IMR-90 (cell line): ENCODE data around the gene ATP6V0A4. TPM values are rescaled to one million over a fixed set of nuclear protein-coding genes. Genes with fewer than 3 reads are reported as not detected.

Source experiments
- ATAC-seq: fragments of 200-7000 bp; cut with Tn5 transposase; 2 replicates; pipeline ENCODE4 v1.9.1; 2020; ENCODE audit warnings: low read depth, mild to moderate bottlenecking, moderate library complexity
- BruUV-seq: library from RNA; stranded (reverse); fragments of 400-500 nt; replicated peaks from 2 replicates; lab custom pipeline; 2021; lab: Mats Ljungman, UMichigan
- CTCF ChIA-PET: fragments of 300-600 bp; formaldehyde crosslinking; extraction: SDS; loops from one replicate; lab custom pipeline; 2021; ENCODE audit warnings: antibody characterized with exemption; lab: Yijun Ruan, JAX
- POLR2A ChIA-PET: fragments of 300-600 bp; sonication (Branson Sonifier 250); formaldehyde crosslinking; loops from one replicate; lab custom pipeline; 2022; ENCODE audit warnings: antibody characterized with exemption; ENCODE audit not compliant: unreplicated experiment; lab: Charles Lee
- DNase-seq: peaks from one replicate; pipeline ENCODE4 v3.0.0; 2013
- H2AFZ ChIP-seq: replicated peaks from 2 replicates; pipeline ENCODE3; 2013; ENCODE audit warnings: low read length, mild to moderate bottlenecking; ENCODE audit not compliant: poor library complexity
- H2AK5ac ChIP-seq: 2 replicates; pipeline ENCODE4 v1.6.1; 2013; ENCODE audit warnings: low read depth, low read length, inconsistent platforms
- H2AK9ac ChIP-seq: replicated peaks from 2 replicates; pipeline ENCODE3; 2013; ENCODE audit warnings: mild to moderate bottlenecking, low read depth, low read length, moderate library complexity; ENCODE audit not compliant: poor library complexity
- H2BK120ac ChIP-seq: 2 replicates; pipeline ENCODE4 v1.6.1; 2013; ENCODE audit warnings: low read depth, low read length, inconsistent platforms
- H2BK15ac ChIP-seq: 3 replicates; pipeline ENCODE4 v1.6.1; 2013; ENCODE audit warnings: low read depth, low read length, inconsistent platforms
- H2BK20ac ChIP-seq: 2 replicates; pipeline ENCODE4 v1.6.1; 2013; ENCODE audit warnings: low read depth, mild to moderate bottlenecking, inconsistent platforms, low read length, moderate library complexity
- H2BK5ac ChIP-seq: 2 replicates; pipeline ENCODE4 v1.6.1; 2013; ENCODE audit warnings: mild to moderate bottlenecking, low read depth, low read length, inconsistent platforms; ENCODE audit not compliant: poor library complexity, severe bottlenecking
- H3K14ac ChIP-seq: replicated peaks from 2 replicates; pipeline ENCODE4 v1.6.1; 2013; ENCODE audit warnings: low read depth, low read length, inconsistent platforms
- H3K18ac ChIP-seq: 2 replicates; pipeline ENCODE4 v1.6.1; 2013; ENCODE audit warnings: low read depth, low read length, control low read depth
- H3K23ac ChIP-seq: 2 replicates; pipeline ENCODE4 v1.6.1; 2013; ENCODE audit warnings: low read depth, low read length, inconsistent platforms
- H3K27ac ChIP-seq: 2 replicates; pipeline ENCODE4 v1.5.1; 2013; ENCODE audit warnings: mild to moderate bottlenecking, control low read depth, low read length; ENCODE audit not compliant: insufficient read depth
- H3K27me3 ChIP-seq: 2 replicates; pipeline ENCODE4 v1.6.1; 2013; ENCODE audit warnings: low read length; ENCODE audit not compliant: control insufficient read depth, insufficient read depth
- H3K36me3 ChIP-seq: 2 replicates; pipeline ENCODE4 v1.6.1; 2013; ENCODE audit warnings: low read length, mixed read lengths; ENCODE audit not compliant: control insufficient read depth, insufficient read depth
- H3K4ac ChIP-seq: 2 replicates; pipeline ENCODE4 v1.6.1; 2013; ENCODE audit warnings: low read depth, low read length, inconsistent platforms
- H3K4me1 ChIP-seq: 2 replicates; pipeline ENCODE4 v1.6.1; 2013; ENCODE audit warnings: low read length, mixed read lengths; ENCODE audit not compliant: control insufficient read depth, insufficient read depth
- H3K4me2 ChIP-seq: 2 replicates; pipeline ENCODE4 v1.6.1; 2013; ENCODE audit warnings: low read depth, mild to moderate bottlenecking, control low read depth, low read length, moderate library complexity
- H3K4me3 ChIP-seq: 2 replicates; pipeline ENCODE4 v1.5.1; 2013; ENCODE audit warnings: low read depth, mild to moderate bottlenecking, control low read depth, low read length, moderate library complexity; ENCODE audit not compliant: insufficient read depth
- H3K56ac ChIP-seq: 2 replicates; pipeline ENCODE4 v1.6.1; 2013; ENCODE audit warnings: low read length, inconsistent platforms; ENCODE audit not compliant: insufficient read depth; ENCODE audit errors: extremely low read depth
- H3K79me1 ChIP-seq, 2 experiments: 2 replicates each; pipeline ENCODE4 v1.6.1; 2013; ENCODE audit warnings: low read length in 2 of 2, inconsistent platforms in 1 of 2, low read depth in 1 of 2
- H3K9ac ChIP-seq: 2 replicates; pipeline ENCODE4 v1.6.1; 2013; ENCODE audit warnings: low read depth, low read length, control low read depth
- H3K9me1 ChIP-seq: 2 replicates; pipeline ENCODE4 v1.6.1; 2013; ENCODE audit warnings: low read length, inconsistent platforms; ENCODE audit not compliant: insufficient read depth
- H3K9me3 ChIP-seq: 2 replicates; pipeline ENCODE4 v1.6.1; 2013; ENCODE audit warnings: low read length; ENCODE audit not compliant: control insufficient read depth, insufficient read depth
- H4K20me1 ChIP-seq: 2 replicates; pipeline ENCODE4 v1.6.1; 2013; ENCODE audit warnings: low read length, inconsistent platforms; ENCODE audit not compliant: insufficient read depth
- H4K5ac ChIP-seq: 2 replicates; pipeline ENCODE4 v1.6.1; 2013; ENCODE audit warnings: mild to moderate bottlenecking, low read depth, low read length, control low read depth
- H4K8ac ChIP-seq, 2 experiments: 2 replicates each; pipeline ENCODE4 v1.6.1; 2013; ENCODE audit warnings: low read depth in 2 of 2, low read length in 2 of 2, control low read depth in 1 of 2, inconsistent platforms in 1 of 2
- H4K91ac ChIP-seq: 2 replicates; pipeline ENCODE4 v1.6.1; 2013; ENCODE audit warnings: low read depth, low read length, inconsistent platforms; ENCODE audit not compliant: insufficient read depth
- CEBPB ChIP-seq: IDR thresholded peaks from 2 replicates; pipeline ENCODE4 v1.6.1; 2012; ENCODE audit warnings: low read depth, low read length, improper control_type of control experiment
- CHD1 ChIP-seq: IDR thresholded peaks from 2 replicates; pipeline ENCODE4 v1.6.1; 2012; ENCODE audit warnings: low read depth, low read length, improper control_type of control experiment
- ELK1 ChIP-seq: fragments of 150-350 bp; IDR thresholded peaks from 2 replicates; pipeline ENCODE4 v1.6.1; 2016; ENCODE audit warnings: low read depth, mild to moderate bottlenecking, low read length, moderate library complexity, borderline replicate concordance
- MAZ ChIP-seq: IDR thresholded peaks from 2 replicates; pipeline ENCODE4 v1.6.1; 2012; ENCODE audit warnings: low read depth, mild to moderate bottlenecking, low read length, improper control_type of control experiment, moderate library complexity, borderline replicate concordance
- NFE2L2 ChIP-seq: fragments of 150-350 bp; IDR thresholded peaks from 2 replicates; pipeline ENCODE4 v1.6.1; 2016; ENCODE audit warnings: low read depth, mild to moderate bottlenecking, low read length
- POLR2A ChIP-seq: IDR thresholded peaks from 2 replicates; pipeline ENCODE4 v1.6.1; 2012; ENCODE audit warnings: mild to moderate bottlenecking, low read depth, low read length
- RCOR1 ChIP-seq: IDR thresholded peaks from 2 replicates; pipeline ENCODE4 v1.6.1; 2012; ENCODE audit warnings: mild to moderate bottlenecking, low read length, improper control_type of control experiment; ENCODE audit not compliant: insufficient replicate concordance
- RFX5 ChIP-seq: IDR thresholded peaks from 2 replicates; pipeline ENCODE4 v1.8.0; 2012; ENCODE audit warnings: low read depth, mild to moderate bottlenecking, low read length, moderate library complexity
- WGBS, 2 experiments: methylation state at CpG; one replicate each; pipeline versions ENCODE4 v1.1.5 to v1.1.7; 2013; ENCODE audit warnings: missing lambda C conversion rate in 2 of 2; ENCODE audit not compliant: insufficient read length in 1 of 2; ENCODE audit errors: extremely low coverage in 2 of 2; 5-methylcytosine and 5-hydroxymethylcytosine counted together
- dilution Hi-C: fragments of 300-500 bp; cut with HindIII; formaldehyde crosslinking; loops from one replicate; pipeline ENCODE4 v1.14.3; 2018; ENCODE audit warnings: low sequenced_read_pairs; ENCODE audit not compliant: unreplicated experiment
- in situ Hi-C: fragments of 300-500 bp; cut with MboI; formaldehyde crosslinking; loops from 3 replicates; pipeline ENCODE4 v1.14.3; 2019; ENCODE audit warnings: low sequenced_read_pairs, inconsistent platforms, mixed read lengths
- intact Hi-C: fragments of 100-400 bp; cut with micrococcal nuclease; formaldehyde crosslinking; loops from 2 replicates; pipeline ENCODE4 v1.10.0; 2022
- polyA plus RNA-seq, 3 experiments: library from polyadenylated mRNA; depleted of rRNA; stranded (reverse); fragments of >200 nt; gene quantifications; 2 replicates each; pipeline ENCODE4 v1.2.3, GENCODE V29; 2012; ENCODE audit warnings: low replicate concordance in 1 of 3
- total RNA-seq: library from RNA; depleted of rRNA; stranded (reverse); fragments of >200 nt; gene quantifications from 2 replicates; pipeline ENCODE4 v1.2.3, GENCODE V29; 2012

Gene ATP6V0A4
- total and polyA plus RNA-seq, 2 of the 4 experiments (the other 2 are of a cell fraction), result 0.05 to 0.18 TPM

GRCh38 chr7:138770904-138771303 is 27.1 kb downstream of the ATP6V0A4 start:
- no peaks in the 10 kb centered on the region for H3K9me1 ChIP-seq
- peaks cover 3% of the 10 kb centered on the region; the same call in 1 of the 2 replicates for H3K27me3 ChIP-seq
- intact Hi-C loops, result no loop called here
- POLR2A ChIA-PET, result no interaction called here
- no peak overlapping the region for H2AFZ ChIP-seq
- H3K9ac ChIP-seq, result no peak overlapping the region
- H3K4me1 ChIP-seq, result no peaks in the 10 kb centered on the region
- no peaks in the 10 kb centered on the region for H3K9me3 ChIP-seq
- H4K91ac ChIP-seq, result no peak overlapping the region
- H4K20me1 ChIP-seq, result no peaks in the 10 kb centered on the region
- dilution Hi-C loops, result no loop called here
- H2BK20ac ChIP-seq, result no peak overlapping the region
- no CpG with 5 or more reads among the region's 8 CpGs for WGBS, 2 experiments
- H2AK9ac ChIP-seq, result no peak overlapping the region
- no peak overlapping the region for H2BK120ac ChIP-seq
- H3K23ac ChIP-seq, result no peak overlapping the region
- no peak overlapping the region for H3K4me3 ChIP-seq
- CTCF ChIA-PET, result no interaction called here
- DNase-seq (no peak), ATAC-seq (no peak)
- no peaks in the 10 kb centered on the region for H3K36me3 ChIP-seq
- no peak overlapping the region for H4K8ac ChIP-seq
- H2BK5ac ChIP-seq, result no peak overlapping the region
- H4K5ac ChIP-seq, result no peak overlapping the region
- TF ChIP-seq MAZ (no peak), RCOR1 (no peak), CHD1 (no peak), NFE2L2 (no peak), POLR2A (no peak), RFX5 (no peak), ELK1 (no peak), CEBPB (peak; percentile 28; the same call in 1 of the 2 replicates)
- H3K56ac ChIP-seq, result no peak overlapping the region
- no peak overlapping the region for H3K18ac ChIP-seq
- no peak overlapping the region for H3K14ac ChIP-seq
- H3K79me1 ChIP-seq, result no peaks in the 10 kb centered on the region
- no peak overlapping the region for H3K4ac ChIP-seq
- no peak overlapping the region for H2BK15ac ChIP-seq
- BruUV-seq, result no TSS peak
- in situ Hi-C loops, result no loop called here
- H3K27ac ChIP-seq, result no peak overlapping the region
- H2AK5ac ChIP-seq, result no peak overlapping the region
- no peak overlapping the region for H3K4me2 ChIP-seq
